NCI-H524 (cell line): ENCODE results near the gene PMPCA.
"Not testable (repeated sequence)": the region's sequence is repeated elsewhere in the genome, so short reads cannot be mapped to it uniquely, and the experiment has no call there.

ENCODE experiments used
- DNase-seq, 2 experiments: peaks; one replicate each; lab custom pipeline; 2025; lab: John Stamatoyannopoulos, UW

Gene PMPCA

GRCh38 chr9:136412962-136413361, 2.5 kb downstream of the PMPCA start:
- no peak for DNase-seq

DNA sequence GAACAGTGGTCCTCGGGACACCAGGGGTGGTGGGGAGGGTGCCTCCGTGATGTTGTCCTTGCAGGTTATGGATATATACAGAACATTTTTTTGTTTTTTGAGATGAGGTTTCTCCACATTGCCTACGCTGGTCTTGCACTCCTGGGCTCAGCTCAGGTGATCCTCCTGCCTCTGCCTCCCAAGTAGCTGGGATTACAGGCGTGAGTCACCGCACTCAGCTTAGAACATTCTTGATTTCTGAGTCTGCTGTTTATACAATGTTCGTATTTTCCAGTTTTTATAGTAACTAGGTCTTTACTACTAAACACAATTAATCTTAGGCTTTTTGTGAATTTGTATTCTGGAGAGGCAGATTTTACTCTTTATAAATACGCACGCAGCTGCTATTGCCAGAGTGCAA, 6.0 kb downstream of the PMPCA start:
- no peak for DNase-seq

GRCh38 chr9:136416914-136417313, 6.5 kb downstream of the PMPCA start:
- DNase-seq = no peak

DNA sequence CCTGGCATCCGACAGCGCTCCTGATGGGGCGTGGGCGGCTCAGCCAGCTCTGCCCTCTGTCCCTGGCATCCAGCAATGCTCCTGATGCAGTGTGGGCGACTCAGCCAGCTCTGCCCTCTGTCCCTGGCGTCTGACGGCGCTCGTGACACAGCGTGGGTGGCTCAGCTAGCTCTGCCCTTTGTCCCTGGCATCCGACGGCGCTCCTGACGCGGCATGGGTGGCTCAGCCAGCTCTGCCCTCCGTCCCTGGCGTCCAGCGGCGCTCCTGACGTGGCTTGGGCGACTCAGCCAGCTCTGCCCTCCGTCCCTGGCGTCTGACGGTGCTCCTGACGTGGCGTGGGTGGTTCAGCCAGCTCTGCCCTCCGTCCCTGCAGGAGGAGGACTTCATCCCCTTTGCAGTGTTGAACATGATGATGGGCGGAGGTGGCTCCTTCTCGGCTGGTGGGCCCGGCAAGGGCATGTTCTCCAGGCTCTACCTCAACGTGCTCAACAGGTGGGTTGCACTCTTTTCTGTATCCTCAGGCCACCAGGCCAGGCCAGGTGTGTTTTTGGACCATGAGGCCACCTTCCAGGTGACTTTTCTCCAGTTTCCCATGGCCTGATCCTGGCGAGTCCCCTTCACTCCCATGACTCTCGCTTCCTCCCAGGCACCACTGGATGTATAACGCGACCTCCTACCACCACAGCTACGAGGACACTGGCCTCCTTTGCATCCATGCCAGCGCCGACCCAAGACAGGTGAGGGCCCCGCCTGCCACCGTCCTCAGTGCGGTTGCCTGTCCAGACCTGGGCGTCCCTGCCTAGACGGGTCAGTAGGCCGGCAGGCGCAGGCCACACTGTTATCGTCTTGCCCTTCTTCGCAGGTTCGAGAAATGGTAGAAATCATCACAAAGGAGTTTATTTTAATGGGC, 8.0 kb downstream of the PMPCA start:
- no peak for DNase-seq

- DNase-seq = no peak
Measured at GRCh38 chr9:136419092-136419420, 8.6 kb downstream of the PMPCA start.

DNA sequence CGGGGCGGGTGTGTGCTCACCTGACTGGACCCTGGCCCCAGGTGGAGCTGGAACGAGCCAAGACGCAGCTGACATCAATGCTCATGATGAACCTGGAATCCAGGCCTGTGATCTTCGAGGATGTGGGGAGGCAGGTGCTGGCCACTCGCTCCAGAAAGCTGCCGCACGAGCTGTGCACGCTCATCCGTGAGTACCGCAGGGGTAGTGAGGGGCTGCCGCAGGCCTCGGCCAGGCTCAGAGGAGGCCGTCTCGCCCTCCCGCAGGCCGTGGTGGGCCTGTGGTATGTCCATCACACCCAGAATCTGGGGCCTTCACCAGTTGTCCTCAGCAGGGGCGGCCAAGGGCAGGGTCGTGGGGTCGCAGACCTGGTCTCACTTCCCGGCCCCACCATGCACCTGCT, 11.3 kb downstream of the PMPCA start:
- no peak for DNase-seq

- DNase-seq = no peak
Measured at GRCh38 chr9:136422876-136423275, 12.4 kb downstream of the PMPCA start.

DNA sequence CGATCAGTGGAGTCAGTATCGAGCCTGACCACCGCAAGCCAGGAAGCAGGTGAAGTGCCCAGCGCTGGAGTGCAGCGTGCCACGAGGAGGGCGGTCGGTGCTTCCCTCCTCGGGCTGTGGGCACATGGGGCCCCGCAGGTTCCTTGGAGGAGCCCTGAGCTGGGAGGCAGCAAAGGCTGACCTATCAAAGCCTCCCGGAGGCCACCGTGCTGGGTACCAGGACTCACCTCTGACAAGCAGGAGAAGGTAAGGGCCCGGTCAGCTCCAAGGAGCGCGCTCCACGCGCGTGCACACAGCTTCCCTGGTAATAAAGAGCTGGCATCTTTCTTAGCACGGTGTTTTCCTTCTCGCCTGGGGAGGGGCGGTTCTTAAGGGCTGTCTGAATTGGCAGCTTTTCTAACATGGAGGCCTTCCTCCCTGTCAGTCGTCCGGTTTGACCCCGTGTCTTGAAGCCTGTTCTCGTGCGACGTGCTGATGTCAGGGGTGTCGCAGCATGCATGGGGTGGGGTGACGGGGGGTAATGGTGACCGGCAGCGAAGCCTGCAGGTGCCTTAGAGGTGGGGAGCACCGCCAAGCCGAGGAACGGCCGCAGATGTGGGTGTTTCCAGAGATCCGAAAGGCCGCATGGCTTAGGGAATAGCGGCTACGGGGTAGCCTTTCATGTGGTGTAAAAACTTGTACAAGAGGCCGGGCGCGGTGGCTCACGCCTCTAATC, 13.1 kb downstream of the PMPCA start:
- no peak for DNase-seq

DNA sequence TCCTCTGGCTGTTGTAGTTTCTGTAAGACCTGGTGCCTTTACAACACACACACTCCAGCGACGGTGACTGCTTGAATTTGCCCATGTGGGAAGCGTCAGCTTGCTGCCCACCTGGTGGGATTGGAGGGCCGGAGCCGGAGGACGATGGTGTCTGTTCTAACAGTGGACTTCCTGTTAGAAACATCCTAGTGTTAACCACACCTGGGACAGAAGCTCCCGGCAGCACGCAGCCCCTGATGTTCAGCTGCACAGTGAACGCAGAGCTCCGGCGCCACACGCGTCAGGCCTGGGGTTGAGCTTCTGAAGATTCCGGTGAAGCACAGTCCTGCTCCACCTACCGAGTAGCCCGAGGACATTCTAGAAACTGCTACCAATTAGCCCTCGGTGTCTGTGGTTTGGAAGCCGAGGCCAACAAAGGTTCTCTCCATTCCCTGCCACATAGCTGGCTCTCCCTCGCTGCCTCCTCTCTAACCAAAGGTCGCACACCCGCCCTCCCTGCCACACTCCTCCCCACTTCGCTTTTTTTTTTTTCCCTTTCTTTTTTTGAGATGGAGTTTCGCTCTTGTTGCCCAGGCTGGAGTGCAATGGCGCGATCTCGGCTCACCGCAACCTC, 14.4 kb downstream of the PMPCA start:
- no peak for DNase-seq

GRCh38 chr9:136425367-136425766, 14.9 kb downstream of the PMPCA start:
- DNase-seq = not testable (repeated sequence)

DNA sequence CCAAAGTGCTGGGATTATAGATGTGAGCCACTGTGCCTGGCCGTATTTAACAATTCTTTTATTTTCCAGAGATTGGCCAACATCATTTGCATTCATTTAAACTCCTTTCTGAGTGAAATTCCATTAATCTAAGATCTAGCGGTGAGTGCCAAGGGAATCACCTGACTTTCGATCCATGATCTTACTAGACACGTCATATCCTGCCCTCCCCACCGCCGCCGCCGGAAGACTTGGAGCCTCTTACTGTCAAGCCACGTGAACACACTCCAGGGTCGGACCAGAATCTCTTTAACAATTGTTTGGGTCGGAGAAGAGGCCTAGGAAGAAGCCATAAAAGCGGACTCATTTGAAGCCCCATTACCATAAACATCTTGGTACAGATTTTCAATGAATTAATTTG, 16.3 kb downstream of the PMPCA start:
- DNase-seq = no peak

- no peak for DNase-seq
Measured at GRCh38 chr9:136429075-136429628, 18.7 kb downstream of the PMPCA start.

- peak; percentile 86 to 91 for DNase-seq
Measured at GRCh38 chr9:136429683-136430491, 19.4 kb downstream of the PMPCA start.

- no peak for DNase-seq
Measured at GRCh38 chr9:136430588-136431234, 20.3 kb downstream of the PMPCA start.

GRCh38 chr9:136431782-136432350, 21.4 kb downstream of the PMPCA start:
- no peak for DNase-seq

DNA sequence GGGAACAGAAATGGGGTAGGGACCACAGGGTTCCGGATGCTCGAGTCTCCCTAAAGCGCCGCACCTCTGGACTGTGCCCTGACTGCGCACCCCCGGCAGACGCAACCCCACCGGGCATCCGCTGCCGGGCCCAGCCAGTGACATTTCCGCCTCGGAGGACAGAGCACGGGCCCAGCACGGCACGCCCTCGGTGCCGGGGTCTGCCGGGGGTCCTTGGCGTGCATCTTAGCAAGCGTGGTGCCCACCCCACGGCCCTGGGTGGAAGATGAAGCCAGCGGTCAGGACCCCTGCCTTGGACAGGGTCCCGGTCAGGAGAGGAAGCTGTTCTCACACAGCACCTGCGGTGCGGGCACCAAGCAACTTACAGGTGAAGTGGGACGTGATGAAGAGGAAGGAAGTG, 22.1 kb downstream of the PMPCA start:
- DNase-seq = no peak

DNA sequence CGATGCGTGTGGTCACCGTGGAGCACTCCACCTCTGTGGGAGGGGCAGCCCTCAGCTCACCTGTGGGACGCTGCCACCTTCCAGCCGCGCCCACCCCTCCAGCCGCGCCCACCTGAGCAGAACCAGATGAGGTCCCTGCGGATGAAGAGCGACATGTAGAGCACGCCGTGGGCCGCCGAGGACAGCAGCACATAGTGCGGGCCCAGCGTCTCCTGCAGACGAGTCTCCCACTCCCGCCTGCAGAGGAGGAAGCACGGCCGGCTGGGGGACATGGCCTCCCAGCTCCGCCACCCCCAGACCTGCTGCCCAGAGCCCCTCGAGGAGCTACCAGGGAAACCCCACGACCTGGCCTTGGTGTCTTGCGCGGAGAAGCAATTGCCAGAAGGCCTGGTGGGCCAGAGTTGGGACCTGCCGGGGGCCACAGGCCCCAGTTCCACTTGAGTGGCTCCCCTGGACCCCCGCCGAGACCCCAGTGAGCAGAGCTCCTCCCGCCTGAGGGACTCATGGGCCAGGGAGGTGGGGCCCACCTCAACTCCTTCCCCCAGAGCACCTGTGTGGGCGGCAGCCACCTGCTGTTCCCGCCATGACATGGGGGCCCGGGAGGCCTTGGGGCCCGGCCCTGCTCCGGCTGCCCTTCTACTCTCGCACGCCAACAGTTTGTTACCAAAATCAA, 22.7 kb downstream of the PMPCA start:
- no peak for DNase-seq

GRCh38 chr9:136433849-136434579, 23.6 kb downstream of the PMPCA start:
- DNase-seq = no peak

- DNase-seq = no peak
Measured at GRCh38 chr9:136434580-136435169, 24.2 kb downstream of the PMPCA start.
